ENCODE measurements around the gene RERE.

Gene RERE

DNA sequence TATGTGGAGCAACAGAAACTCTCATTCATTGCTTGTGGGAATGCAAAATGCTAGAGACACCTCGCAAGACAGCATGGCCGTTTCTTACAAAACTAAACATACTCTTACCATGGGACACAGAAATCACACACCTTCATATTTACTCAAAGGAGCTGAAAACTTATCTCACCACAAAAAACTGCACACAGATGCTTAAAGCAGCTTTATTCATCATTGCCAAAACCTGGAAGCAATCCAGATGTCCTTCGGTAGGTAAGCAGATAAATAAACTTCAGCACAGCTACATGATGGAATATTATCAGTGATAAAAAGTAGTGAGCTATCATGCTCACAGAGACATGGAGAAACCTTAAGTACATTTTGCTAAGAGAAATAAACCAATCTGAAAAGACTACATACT lies 124.3 kb downstream of the RERE start:
- no peaks in the 10 kb centered on the region for H3K36me3 ChIP-seq (ENCODE audit: insufficient read depth, low read length)
- H3K27me3 ChIP-seq (ENCODE audit: insufficient read depth, low read length), result no peaks in the 10 kb centered on the region
- no peak overlapping the region for H3K4me3 ChIP-seq (ENCODE audit: low read length)
- H3K9me3 ChIP-seq (ENCODE audit: low read length), result peaks cover 8% of the 10 kb centered on the region
- H2AFZ ChIP-seq (ENCODE audit: low read depth, low read length), result no peak overlapping the region
- H3K4me1 ChIP-seq (ENCODE audit: insufficient read depth, low read length), result peaks cover 2% of the 10 kb centered on the region

GRCh38 chr1:8691662-8692061 lies 125.8 kb downstream of the RERE start:
- peaks cover 8% of the 10 kb centered on the region for H3K9me3 ChIP-seq (ENCODE audit: low read length)
- H3K36me3 ChIP-seq (ENCODE audit: insufficient read depth, low read length), result no peaks in the 10 kb centered on the region
- no peaks in the 10 kb centered on the region for H3K4me1 ChIP-seq (ENCODE audit: insufficient read depth, low read length)
- no peak overlapping the region for H2AFZ ChIP-seq (ENCODE audit: low read depth, low read length)
- H3K4me3 ChIP-seq (ENCODE audit: low read length), result no peak overlapping the region
- H3K27me3 ChIP-seq (ENCODE audit: insufficient read depth, low read length), result no peaks in the 10 kb centered on the region

GRCh38 chr1:8690253-8690525 lies 127.3 kb downstream of the RERE start:
- Histone ChIP-seq H2AFZ (ENCODE audit: low read depth, low read length) (no peak overlapping the region), H3K4me1 (ENCODE audit: insufficient read depth, low read length) (no peaks in the 10 kb centered on the region), H3K4me3 (ENCODE audit: low read length) (no peak overlapping the region), H3K36me3 (ENCODE audit: insufficient read depth, low read length) (no peaks in the 10 kb centered on the region), H3K27me3 (ENCODE audit: insufficient read depth, low read length) (no peaks in the 10 kb centered on the region), H3K9me3 (ENCODE audit: low read length) (peaks cover 8% of the 10 kb centered on the region)

- Histone ChIP-seq H3K9me3 (ENCODE audit: low read length) (peaks cover 8% of the 10 kb centered on the region), H3K36me3 (ENCODE audit: insufficient read depth, low read length) (no peaks in the 10 kb centered on the region)
These were observed 127.8 kb downstream of the RERE start for GRCh38 chr1:8689431-8690252.

GRCh38 chr1:8687538-8687937 lies 129.9 kb downstream of the RERE start:
- Histone ChIP-seq H2AFZ (ENCODE audit: low read depth, low read length) (no peak overlapping the region), H3K4me1 (ENCODE audit: insufficient read depth, low read length) (no peaks in the 10 kb centered on the region), H3K27me3 (ENCODE audit: insufficient read depth, low read length) (no peaks in the 10 kb centered on the region), H3K36me3 (ENCODE audit: insufficient read depth, low read length) (no peaks in the 10 kb centered on the region), H3K4me3 (ENCODE audit: low read length) (no peak overlapping the region), H3K9me3 (ENCODE audit: low read length) (peaks cover 4% of the 10 kb centered on the region)

More at GRCh38 chr1:8689431-8690252, 127.8 kb downstream of the RERE start:
- no peak overlapping the region for H3K4me3 ChIP-seq (ENCODE audit: low read length)
- no peaks in the 10 kb centered on the region for H3K27me3 ChIP-seq (ENCODE audit: insufficient read depth, low read length)
- no peaks in the 10 kb centered on the region for H3K4me1 ChIP-seq (ENCODE audit: insufficient read depth, low read length)
- H2AFZ ChIP-seq (ENCODE audit: low read depth, low read length), result no peak overlapping the region

GRCh38 chr1:8687039-8687438 lies 130.4 kb downstream of the RERE start:
- H3K27me3 ChIP-seq (ENCODE audit: insufficient read depth, low read length), result no peaks in the 10 kb centered on the region
- no peak overlapping the region for H3K4me3 ChIP-seq (ENCODE audit: low read length)
- no peaks in the 10 kb centered on the region for H3K36me3 ChIP-seq (ENCODE audit: insufficient read depth, low read length)
- no peak overlapping the region for H2AFZ ChIP-seq (ENCODE audit: low read depth, low read length)
- peaks cover 4% of the 10 kb centered on the region for H3K9me3 ChIP-seq (ENCODE audit: low read length)
- no peaks in the 10 kb centered on the region for H3K4me1 ChIP-seq (ENCODE audit: insufficient read depth, low read length)

DNA sequence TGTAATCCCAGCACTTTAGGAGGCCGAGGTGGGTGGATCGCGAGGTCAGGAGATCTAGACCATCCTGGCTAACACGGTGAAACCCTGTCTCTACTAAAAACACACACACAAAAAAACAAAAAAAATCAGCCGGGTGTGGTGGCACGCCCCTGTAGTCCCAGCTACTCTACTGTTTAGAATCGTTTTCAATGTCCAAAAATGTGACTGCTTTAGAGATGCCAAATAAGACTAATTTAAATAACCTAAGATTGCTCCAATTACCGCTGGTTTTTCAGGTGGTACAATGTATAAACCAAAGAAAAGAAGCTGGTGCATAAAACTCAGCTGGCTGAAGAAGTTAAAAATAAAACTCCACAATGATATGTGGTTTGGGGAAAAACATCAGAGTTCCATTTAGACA lies 132.0 kb downstream of the RERE start:
- no peak overlapping the region for H2AFZ ChIP-seq (ENCODE audit: low read depth, low read length)
- H3K27me3 ChIP-seq (ENCODE audit: insufficient read depth, low read length), result no peaks in the 10 kb centered on the region
- H3K9me3 ChIP-seq (ENCODE audit: low read length), result peaks cover 4% of the 10 kb centered on the region
- no peaks in the 10 kb centered on the region for H3K36me3 ChIP-seq (ENCODE audit: insufficient read depth, low read length)
- no peak overlapping the region for H3K4me3 ChIP-seq (ENCODE audit: low read length)
- peaks cover 4% of the 10 kb centered on the region for H3K4me1 ChIP-seq (ENCODE audit: insufficient read depth, low read length)

DNA sequence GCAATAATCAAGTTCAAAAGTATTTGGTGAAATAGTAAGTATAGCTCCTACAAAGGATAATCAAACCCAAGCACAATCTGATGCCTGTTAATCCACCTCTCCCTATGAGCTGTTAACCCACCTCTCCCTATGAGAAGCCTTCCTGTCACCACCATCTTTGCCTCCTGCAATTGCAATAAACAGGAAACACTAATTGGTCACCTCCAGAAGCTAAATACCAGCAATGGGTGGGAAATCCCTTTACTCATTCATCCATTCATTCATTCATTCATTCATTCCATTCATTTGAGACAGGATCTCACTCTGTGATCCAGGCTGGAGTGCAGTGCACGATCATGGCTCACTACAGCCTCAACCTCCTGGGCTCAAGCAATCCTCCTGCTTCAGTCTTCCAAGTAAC lies 132.8 kb downstream of the RERE start:
- Histone ChIP-seq H2AFZ (ENCODE audit: low read depth, low read length) (no peak overlapping the region), H3K4me3 (ENCODE audit: low read length) (no peak overlapping the region), H3K9me3 (ENCODE audit: low read length) (no peaks in the 10 kb centered on the region), H3K36me3 (ENCODE audit: insufficient read depth, low read length) (no peaks in the 10 kb centered on the region), H3K4me1 (ENCODE audit: insufficient read depth, low read length) (peaks cover 9% of the 10 kb centered on the region), H3K27me3 (ENCODE audit: insufficient read depth, low read length) (no peaks in the 10 kb centered on the region)

GRCh38 chr1:8682573-8682972 lies 134.9 kb downstream of the RERE start:
- no peak overlapping the region for H3K4me3 ChIP-seq (ENCODE audit: low read length)
- no peak overlapping the region for H2AFZ ChIP-seq (ENCODE audit: low read depth, low read length)
- no peaks in the 10 kb centered on the region for H3K9me3 ChIP-seq (ENCODE audit: low read length)
- H3K4me1 ChIP-seq (ENCODE audit: insufficient read depth, low read length), result peaks cover 17% of the 10 kb centered on the region
- no peaks in the 10 kb centered on the region for H3K27me3 ChIP-seq (ENCODE audit: insufficient read depth, low read length)
- no peaks in the 10 kb centered on the region for H3K36me3 ChIP-seq (ENCODE audit: insufficient read depth, low read length)

DNA sequence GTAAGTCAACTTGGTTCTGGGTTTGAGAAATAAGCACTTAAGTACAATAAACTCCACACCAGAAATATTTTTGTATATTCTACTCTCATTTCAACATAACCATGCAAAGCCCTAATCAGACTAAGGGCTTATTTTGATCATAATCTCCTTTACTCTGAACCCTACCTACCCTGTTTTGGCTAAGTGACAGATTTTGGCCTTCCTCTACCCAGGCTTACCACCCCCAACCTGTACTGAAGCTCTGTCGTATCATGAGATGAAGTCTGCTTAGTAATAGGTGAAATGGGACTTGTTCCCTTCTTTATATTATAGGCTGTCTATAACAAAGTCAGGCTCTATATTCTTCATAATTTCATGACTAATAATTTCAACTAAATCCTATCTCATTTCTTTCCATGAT lies 135.5 kb downstream of the RERE start:
- H3K36me3 ChIP-seq (ENCODE audit: insufficient read depth, low read length), result no peaks in the 10 kb centered on the region
- no peak overlapping the region for H3K4me3 ChIP-seq (ENCODE audit: low read length)
- H2AFZ ChIP-seq (ENCODE audit: low read depth, low read length), result no peak overlapping the region
- peaks cover 17% of the 10 kb centered on the region for H3K4me1 ChIP-seq (ENCODE audit: insufficient read depth, low read length)
- no peaks in the 10 kb centered on the region for H3K27me3 ChIP-seq (ENCODE audit: insufficient read depth, low read length)
- H3K9me3 ChIP-seq (ENCODE audit: low read length), result no peaks in the 10 kb centered on the region

- Histone ChIP-seq H3K9me3 (ENCODE audit: low read length) (no peaks in the 10 kb centered on the region), H2AFZ (ENCODE audit: low read depth, low read length) (no peak overlapping the region), H3K4me1 (ENCODE audit: insufficient read depth, low read length) (peaks cover 21% of the 10 kb centered on the region), H3K4me3 (ENCODE audit: low read length) (no peak overlapping the region), H3K27me3 (ENCODE audit: insufficient read depth, low read length) (no peaks in the 10 kb centered on the region), H3K36me3 (ENCODE audit: insufficient read depth, low read length) (no peaks in the 10 kb centered on the region)
These were observed 136.5 kb downstream of the RERE start for GRCh38 chr1:8680664-8681650.

- no peak overlapping the region for H2AFZ ChIP-seq (ENCODE audit: low read depth, low read length)
- H3K36me3 ChIP-seq (ENCODE audit: insufficient read depth, low read length), result no peaks in the 10 kb centered on the region
- peaks cover 21% of the 10 kb centered on the region for H3K4me1 ChIP-seq (ENCODE audit: insufficient read depth, low read length)
- no peaks in the 10 kb centered on the region for H3K27me3 ChIP-seq (ENCODE audit: insufficient read depth, low read length)
- no peak overlapping the region for H3K4me3 ChIP-seq (ENCODE audit: low read length)
- H3K9me3 ChIP-seq (ENCODE audit: low read length), result no peaks in the 10 kb centered on the region
These were observed 137.3 kb downstream of the RERE start for GRCh38 chr1:8679929-8680663.

DNA sequence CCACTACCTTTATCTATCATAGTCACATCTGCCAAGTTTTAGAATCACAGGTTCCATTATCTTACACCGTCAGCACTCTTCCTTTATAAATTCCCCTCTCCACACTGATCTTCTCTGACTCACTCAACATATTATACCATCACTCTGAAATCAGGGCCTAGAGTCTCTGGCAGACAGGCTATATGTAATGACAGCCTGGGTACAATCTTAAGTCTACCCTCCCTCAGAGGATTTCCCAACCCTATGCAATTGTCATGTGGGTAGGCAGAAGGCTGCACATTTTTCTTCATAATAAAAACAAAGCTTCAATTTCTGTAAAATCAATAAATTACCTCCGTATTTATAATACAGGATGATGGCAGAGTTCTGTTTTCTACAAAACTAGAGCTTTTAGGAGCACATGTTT lies 138.0 kb downstream of the RERE start:
- Histone ChIP-seq H3K4me1 (ENCODE audit: insufficient read depth, low read length) (peaks cover 24% of the 10 kb centered on the region), H3K36me3 (ENCODE audit: insufficient read depth, low read length) (no peaks in the 10 kb centered on the region), H2AFZ (ENCODE audit: low read depth, low read length) (no peak overlapping the region), H3K9me3 (ENCODE audit: low read length) (no peaks in the 10 kb centered on the region), H3K27me3 (ENCODE audit: insufficient read depth, low read length) (no peaks in the 10 kb centered on the region), H3K4me3 (ENCODE audit: low read length) (no peak overlapping the region)

Data from neuron (in vitro differentiated cells).